Measurements from ENCODE around the gene KCNQ4. TPM values are rescaled to one million over a fixed set of nuclear protein-coding genes. Genes with fewer than 3 reads are reported as not detected.

KCNQ4 gene
- polyA plus RNA-seq, 2 of the 4 experiments (the other 2 are of a cell fraction) = 0.08 to 0.17 TPM

DNA sequence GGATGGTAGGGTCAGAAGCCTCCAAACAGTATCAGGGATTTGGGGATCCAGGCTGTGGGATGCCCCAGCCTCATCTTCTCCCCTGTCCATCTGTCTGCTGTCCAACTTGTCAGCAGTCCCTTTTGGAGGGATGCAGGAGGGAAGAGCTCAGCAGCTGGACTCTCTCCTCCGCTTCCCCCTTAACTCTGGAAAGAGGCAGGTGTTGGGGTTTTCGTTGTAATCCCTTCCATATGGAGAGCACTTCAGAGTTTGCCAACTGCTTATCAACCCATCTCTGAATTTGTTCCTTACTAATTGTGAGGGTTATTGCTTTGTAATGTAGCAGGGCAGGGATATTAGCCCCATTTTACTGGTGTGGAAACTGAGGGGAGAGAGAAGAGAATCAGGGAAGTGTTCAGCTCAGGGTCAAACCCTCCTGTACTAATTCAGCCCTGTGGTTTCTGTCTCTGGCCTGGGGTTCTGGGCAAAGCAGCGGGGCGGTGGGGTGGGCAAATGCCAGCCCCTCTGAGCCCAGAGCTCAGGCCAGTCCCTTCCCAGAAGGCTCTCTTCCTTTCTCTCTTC, 75.3 kb downstream of the KCNQ4 start:
- Histone ChIP-seq H3K27ac (peak overlapping the region in 1 of 2 experiments; percentile 95; a peak in 2 of 6 replicates), H3K9me3 (no peaks in the 10 kb centered on the region), H3K4me2 (no peak overlapping the region), H3K4me1 (peaks cover 24% of the 10 kb centered on the region), H3K4me3 (no peak overlapping the region)
- 94% methylated on average over 4 of the region's 4 CpGs for WGBS (ENCODE audit: missing lambda C conversion rate)
- ATAC-seq = no peak
- FAIRE-seq = no peak
- CTCF ChIA-PET = interaction anchor here (0.9 to 22.4 kb wide), 4 partner anchors 9 to 144 kb away, joined by 3 to 602 read pairs (median 40); no protein-coding TSS in a partner anchor
- DNase-seq (ENCODE audit: low read depth in 1 of 2, low spot score in 1 of 2) = no peak
- POLR2A ChIA-PET = interaction anchor here (1.4 kb wide), 1 partner anchor 90 kb away, joined by 6 read pairs; no protein-coding TSS in a partner anchor
- TF ChIP-seq, protein P1, sequence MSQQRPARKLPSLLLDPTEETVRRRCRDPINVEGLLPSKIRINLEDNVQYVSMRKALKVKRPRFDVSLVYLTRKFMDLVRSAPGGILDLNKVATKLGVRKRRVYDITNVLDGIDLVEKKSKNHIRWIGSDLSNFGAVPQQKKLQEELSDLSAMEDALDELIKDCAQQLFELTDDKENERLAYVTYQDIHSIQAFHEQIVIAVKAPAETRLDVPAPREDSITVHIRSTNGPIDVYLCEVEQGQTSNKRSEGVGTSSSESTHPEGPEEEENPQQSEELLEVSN (IDR thresholded peaks at IDR 0.05; ENCODE audit: borderline replicate concordance, low read depth) = no peak

DNA sequence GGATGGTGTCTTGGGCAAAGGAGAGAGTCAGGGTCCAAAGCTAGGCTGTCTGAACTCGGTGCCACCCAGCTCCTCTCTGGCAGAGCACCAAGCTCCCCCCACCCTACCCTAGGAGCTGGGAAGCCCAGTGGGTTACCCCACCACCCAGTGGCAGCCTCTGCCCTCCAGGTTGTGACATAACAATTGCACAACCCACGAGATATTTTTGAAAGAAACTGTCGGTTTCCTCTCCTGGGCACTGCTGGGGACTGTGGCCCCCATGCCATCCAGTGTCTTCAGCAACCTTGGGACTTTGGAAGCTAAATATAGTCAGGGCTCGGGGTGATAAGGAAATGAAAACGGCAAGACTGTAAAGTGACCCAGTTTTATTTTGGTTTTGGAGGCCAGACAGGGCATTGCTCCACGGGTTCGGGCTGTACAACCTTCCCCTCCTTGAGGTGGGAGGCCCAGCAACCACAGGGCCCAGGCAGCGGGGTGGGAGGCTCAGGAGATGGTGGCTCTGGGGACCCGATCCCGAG, 77.2 kb downstream of the KCNQ4 start:
- Histone ChIP-seq H3K4me3 (peak overlapping the region; percentile 78), H3K4me1 (peaks cover 33% of the 10 kb centered on the region)
- WGBS (ENCODE audit: missing lambda C conversion rate) = 33% methylated on average over 7 of the region's 10 CpGs

DNA sequence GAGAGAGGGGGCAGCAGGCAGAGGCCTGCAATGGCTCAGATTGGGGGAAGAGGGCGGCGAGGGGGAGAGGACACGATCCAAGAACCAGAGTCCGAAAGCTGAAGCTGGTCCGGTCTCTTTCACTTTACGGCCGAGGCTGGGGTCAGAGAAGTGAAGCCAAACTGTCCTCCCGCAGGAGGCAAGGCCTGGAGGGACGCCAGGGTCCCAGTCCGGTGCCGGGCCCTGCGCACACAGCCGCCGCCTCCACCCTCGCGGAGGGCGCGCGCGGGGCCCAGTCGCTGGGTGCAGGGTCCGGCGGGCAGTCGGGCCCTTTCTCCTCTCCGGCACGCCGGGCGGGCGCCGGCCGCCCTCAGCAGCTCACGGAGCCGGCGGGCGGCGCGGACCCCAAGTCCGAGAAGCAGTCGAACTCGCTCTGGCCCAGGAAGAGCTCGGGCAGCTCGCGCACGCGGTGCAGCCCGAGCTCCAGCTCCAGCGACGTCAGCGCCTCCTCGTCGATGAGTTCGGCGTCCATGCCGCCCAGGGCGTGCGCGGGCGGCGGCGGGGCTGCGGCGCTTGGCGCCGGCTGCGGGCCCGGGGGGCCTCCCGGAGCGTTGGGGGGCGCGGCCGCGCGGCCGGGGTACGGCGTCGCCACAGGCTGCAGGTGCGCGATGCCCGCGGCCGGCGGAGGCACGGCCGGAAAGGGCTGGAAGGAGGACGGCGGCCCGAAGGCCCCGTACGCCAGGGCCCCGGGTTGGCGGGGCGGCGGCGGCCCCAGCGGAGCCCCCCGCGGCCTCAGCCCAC, 77.8 kb downstream of the KCNQ4 start:
- peak in 1 of 2 experiments; percentile 19; a peak in 3 of 6 replicates for ATAC-seq
- POLR2A ChIA-PET = interaction anchor here (1.0 to 2.8 kb wide), 11 partner anchors 10 to 170 kb away, joined by 3 to 128 read pairs (median 13); partner anchors contain the start of genes CTPS1 and NFYC
- DNase-seq (ENCODE audit: low read depth in 1 of 2, low spot score in 1 of 2) = no peak
- peak overlapping the region; percentile 78 for H3K4me3 ChIP-seq
- peak overlapping the region; percentile 84 to 95 for H3K27ac ChIP-seq
- FAIRE-seq = no peak
- CTCF ChIA-PET = interaction anchor here (0.6 to 22.4 kb wide), 14 partner anchors 8 to 212 kb away, joined by 3 to 602 read pairs (median 6); no protein-coding TSS in a partner anchor
- no peaks in the 10 kb centered on the region for H3K9me3 ChIP-seq
- H3K4me1 ChIP-seq = peaks cover 40% of the 10 kb centered on the region
- peak overlapping the region; percentile 87 for H3K4me2 ChIP-seq
- TF ChIP-seq, protein P2, sequence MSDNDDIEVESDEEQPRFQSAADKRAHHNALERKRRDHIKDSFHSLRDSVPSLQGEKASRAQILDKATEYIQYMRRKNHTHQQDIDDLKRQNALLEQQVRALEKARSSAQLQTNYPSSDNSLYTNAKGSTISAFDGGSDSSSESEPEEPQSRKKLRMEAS (IDR thresholded peaks at IDR 0.05) = 0 out of 2 replicates have a peak, but pooled peaks have one; percentile 15
- TF ChIP-seq CBX2 (IDR thresholded peaks at IDR 0.05; ENCODE audit: borderline replicate concordance, low read depth) = no peak
- TF ChIP-seq BHLHE40 (IDR thresholded peaks at IDR 0.05; ENCODE audit: low read depth, low read length) = no peak
- TF ChIP-seq ZSCAN20 (CRISPR knock-in tag; IDR thresholded peaks at IDR 0.05) = no peak
- WGBS (ENCODE audit: missing lambda C conversion rate) = 36% methylated on average over 7 of the region's 98 CpGs

More for the DNA sequence above, 77.2 kb downstream of the KCNQ4 start:
- no peak for DNase-seq (ENCODE audit: low read depth in 1 of 2, low spot score in 1 of 2)
- FAIRE-seq = no peak
- TF ChIP-seq, protein P3, sequence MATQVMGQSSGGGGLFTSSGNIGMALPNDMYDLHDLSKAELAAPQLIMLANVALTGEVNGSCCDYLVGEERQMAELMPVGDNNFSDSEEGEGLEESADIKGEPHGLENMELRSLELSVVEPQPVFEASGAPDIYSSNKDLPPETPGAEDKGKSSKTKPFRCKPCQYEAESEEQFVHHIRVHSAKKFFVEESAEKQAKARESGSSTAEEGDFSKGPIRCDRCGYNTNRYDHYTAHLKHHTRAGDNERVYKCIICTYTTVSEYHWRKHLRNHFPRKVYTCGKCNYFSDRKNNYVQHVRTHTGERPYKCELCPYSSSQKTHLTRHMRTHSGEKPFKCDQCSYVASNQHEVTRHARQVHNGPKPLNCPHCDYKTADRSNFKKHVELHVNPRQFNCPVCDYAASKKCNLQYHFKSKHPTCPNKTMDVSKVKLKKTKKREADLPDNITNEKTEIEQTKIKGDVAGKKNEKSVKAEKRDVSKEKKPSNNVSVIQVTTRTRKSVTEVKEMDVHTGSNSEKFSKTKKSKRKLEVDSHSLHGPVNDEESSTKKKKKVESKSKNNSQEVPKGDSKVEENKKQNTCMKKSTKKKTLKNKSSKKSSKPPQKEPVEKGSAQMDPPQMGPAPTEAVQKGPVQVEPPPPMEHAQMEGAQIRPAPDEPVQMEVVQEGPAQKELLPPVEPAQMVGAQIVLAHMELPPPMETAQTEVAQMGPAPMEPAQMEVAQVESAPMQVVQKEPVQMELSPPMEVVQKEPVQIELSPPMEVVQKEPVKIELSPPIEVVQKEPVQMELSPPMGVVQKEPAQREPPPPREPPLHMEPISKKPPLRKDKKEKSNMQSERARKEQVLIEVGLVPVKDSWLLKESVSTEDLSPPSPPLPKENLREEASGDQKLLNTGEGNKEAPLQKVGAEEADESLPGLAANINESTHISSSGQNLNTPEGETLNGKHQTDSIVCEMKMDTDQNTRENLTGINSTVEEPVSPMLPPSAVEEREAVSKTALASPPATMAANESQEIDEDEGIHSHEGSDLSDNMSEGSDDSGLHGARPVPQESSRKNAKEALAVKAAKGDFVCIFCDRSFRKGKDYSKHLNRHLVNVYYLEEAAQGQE (IDR thresholded peaks at IDR 0.05) = no peak
- TF ChIP-seq POLR2A (IDR thresholded peaks at IDR 0.05; ENCODE audit: low read length) = peak; percentile 15; the same call in 1 of the 2 replicates
- peak; percentile 48 to 64; a peak in 3 of 4 replicates for TF ChIP-seq CEBPB (IDR thresholded peaks at IDR 0.05)
- peak; percentile 40 to 78; a peak in 3 of 5 replicates for TF ChIP-seq JUN (IDR thresholded peaks at IDR 0.05)
- Histone ChIP-seq H3K27ac (peak overlapping the region; percentile 84 to 95), H3K4me2 (peak overlapping the region; percentile 87), H3K9me3 (no peaks in the 10 kb centered on the region)
- POLR2A ChIA-PET = interaction anchor here (1.7 to 2.8 kb wide), 5 partner anchors 9 to 169 kb away, joined by 16 to 128 read pairs (median 35); partner anchors contain the start of gene NFYC
- CTCF ChIA-PET = interaction anchor here (0.6 to 22.4 kb wide), 5 partner anchors 11 to 213 kb away, joined by 3 to 602 read pairs (median 5); no protein-coding TSS in a partner anchor
- no peak for ATAC-seq
